Endothelial cell of umbilical vein (primary cell): ENCODE results near the gene CCDC81. TPM values are rescaled to one million over a fixed set of nuclear protein-coding genes. Genes with fewer than 3 reads are reported as not detected.

Experiments used
- BruUV-seq: library from RNA; stranded (reverse); fragments of 400-500 nt; replicated peaks from 2 replicates; lab custom pipeline; 2021; lab: Mats Ljungman, UMichigan
- CTCF ChIA-PET: fragments of 300-600, 350-600 bp; sonication (Branson Sonifier 250); formaldehyde crosslinking; loops from one replicate; lab custom pipeline; 2021; ENCODE audit warnings: antibody characterized with exemption, inconsistent platforms; lab: Charles Lee
- POLR2A ChIA-PET: fragments of 300-600, 350-600 bp; sonication (Branson Sonifier 250); formaldehyde crosslinking; loops from one replicate; lab custom pipeline; 2021; ENCODE audit warnings: antibody characterized with exemption, inconsistent platforms; lab: Charles Lee
- DNase-seq: peaks from one replicate; pipeline ENCODE4 v3.0.0-alpha.2; 2011; ENCODE audit warnings: low read depth, low spot score
- FAIRE-seq: peaks from 2 replicates; lab custom pipeline; 2011; peaks lifted over from hg19 to GRCh38; lab: Jason Lieb, UNC
- H2AFZ ChIP-seq: 2 replicates; pipeline ENCODE4 v1.6.0; 2012; ENCODE audit warnings: low read depth, low read length, control low read depth, inconsistent platforms
- H3K27ac ChIP-seq: 2 replicates; pipeline ENCODE4 v1.5.1; 2011; ENCODE audit warnings: low read depth, mild to moderate bottlenecking, control low read depth, low read length, moderate library complexity; ENCODE audit not compliant: insufficient read depth
- H3K27me3 ChIP-seq, 2 experiments: 2 replicates each; pipeline versions ENCODE4 v1.6.0 to v1.6.1; 2011; ENCODE audit warnings: low read length in 2 of 2, mixed read lengths in 1 of 2; ENCODE audit not compliant: control insufficient read depth in 2 of 2, insufficient read depth in 2 of 2
- H3K36me3 ChIP-seq, 2 experiments: 2 replicates in 1 of 2; 3 replicates in 1 of 2; pipeline ENCODE4 v1.5.1; 2011; ENCODE audit warnings: low read length in 2 of 2, mild to moderate bottlenecking in 1 of 2, moderate library complexity in 1 of 2; ENCODE audit not compliant: control insufficient read depth in 2 of 2, insufficient read depth in 2 of 2; ENCODE audit errors: extremely low read depth in 1 of 2
- H3K4me1 ChIP-seq: 3 replicates; pipeline ENCODE4 v1.5.1; 2011; ENCODE audit warnings: mild to moderate bottlenecking, low read length; ENCODE audit not compliant: control insufficient read depth, insufficient read depth; ENCODE audit errors: extremely low read depth
- H3K4me2 ChIP-seq: 2 replicates; pipeline ENCODE4 v1.6.1; 2011; ENCODE audit warnings: low read length, control low read depth, mixed read lengths; ENCODE audit not compliant: insufficient read depth
- H3K4me3 ChIP-seq, 3 experiments: fragments of 200-600 bp in 1 of 3; sonication (generic), shearing (Covaris generic) in 1 of 3; replicated peaks in 1 of 3; 2 replicates each; pipeline ENCODE4 v1.5.1; 2011 to 2016; ENCODE audit warnings: control low read depth in 3 of 3, low read length in 3 of 3, mild to moderate bottlenecking in 2 of 3, inconsistent platforms in 1 of 3, low read depth in 1 of 3, moderate library complexity in 1 of 3; ENCODE audit not compliant: insufficient read depth in 1 of 3
- H3K79me2 ChIP-seq: 2 replicates; pipeline ENCODE4 v1.6.0; 2012; ENCODE audit warnings: low read length, inconsistent platforms; ENCODE audit not compliant: control insufficient read depth, insufficient read depth
- H3K9ac ChIP-seq: replicated peaks from 2 replicates; pipeline ENCODE3; 2011; ENCODE audit warnings: low read length, control low read depth; ENCODE audit not compliant: insufficient read depth; ENCODE audit errors: extremely low read depth
- H3K9me1 ChIP-seq: replicated peaks from 3 replicates; pipeline ENCODE4 v1.6.0; 2011; ENCODE audit warnings: mild to moderate bottlenecking, low read length; ENCODE audit not compliant: control insufficient read depth, insufficient read depth; ENCODE audit errors: extremely low read depth
- H3K9me3 ChIP-seq: replicated peaks from 2 replicates; pipeline ENCODE4 v1.5.1; 2012; ENCODE audit warnings: low read length, inconsistent platforms; ENCODE audit not compliant: control insufficient read depth, insufficient read depth
- H4K20me1 ChIP-seq: replicated peaks from 2 replicates; pipeline ENCODE3; 2011; ENCODE audit warnings: mild to moderate bottlenecking, low read length; ENCODE audit not compliant: control insufficient read depth, insufficient read depth; ENCODE audit errors: extremely low read depth
- CTCF ChIP-seq, 2 donors: IDR thresholded peaks; 1 replicate in 1 of 2; 2 replicates in 1 of 2; pipeline ENCODE4 v1.5.1; 2011; ENCODE audit warnings: low read length in 2 of 2, mild to moderate bottlenecking in 2 of 2, moderate library complexity in 2 of 2, control low read depth in 1 of 2, inconsistent platforms in 1 of 2, low read depth in 1 of 2; ENCODE audit not compliant: insufficient read depth in 1 of 2; ENCODE audit errors: extremely low read depth in 1 of 2
- EZH2 ChIP-seq: IDR thresholded peaks from 2 replicates; pipeline ENCODE4 v1.6.1; 2012; ENCODE audit warnings: borderline replicate concordance, low read depth, mild to moderate bottlenecking, moderate library complexity, low read length, inconsistent platforms; ENCODE audit not compliant: severe bottlenecking
- FOS ChIP-seq: IDR thresholded peaks from 2 replicates; pipeline ENCODE4 v1.6.1; 2011; ENCODE audit warnings: mild to moderate bottlenecking, low read length, moderate library complexity, borderline replicate concordance; ENCODE audit not compliant: insufficient read depth
- GATA2 ChIP-seq: IDR thresholded peaks from 2 replicates; pipeline ENCODE4 v1.7.0; 2011; ENCODE audit warnings: low read depth, mild to moderate bottlenecking, moderate library complexity, mixed read lengths, low read length; ENCODE audit not compliant: insufficient read length, insufficient read depth
- JUN ChIP-seq: IDR thresholded peaks from 2 replicates; pipeline ENCODE4 v1.6.1; 2011; ENCODE audit warnings: borderline replicate concordance, low read depth; ENCODE audit not compliant: insufficient read length, insufficient read depth
- MAX ChIP-seq: IDR thresholded peaks from 2 replicates; pipeline ENCODE4 v1.6.1; 2011; ENCODE audit not compliant: insufficient read depth, insufficient read length
- MYC ChIP-seq: IDR thresholded peaks from one replicate; pipeline ENCODE4 v1.6.1; 2011; ENCODE audit warnings: mild to moderate bottlenecking, low read depth, low read length
- POLR2A ChIP-seq: IDR thresholded peaks from 2 replicates; pipeline ENCODE4 v1.6.1; 2012; ENCODE audit warnings: low read depth, mild to moderate bottlenecking, control low read depth, low read length
- POLR2AphosphoS5 ChIP-seq: IDR thresholded peaks from 2 replicates; pipeline ENCODE4 v1.6.1; 2012; ENCODE audit warnings: low read depth, mild to moderate bottlenecking, control low read depth, low read length, moderate library complexity; ENCODE audit not compliant: insufficient read depth
- dilution Hi-C: fragments of 300-500 bp; cut with MboI; formaldehyde crosslinking; loops from one replicate; pipeline ENCODE4 v1.15.0; 2019; ENCODE audit warnings: low sequenced_read_pairs; ENCODE audit not compliant: extremely low pct_ligation_motif_present
- intact Hi-C: fragments of 100-400 bp; cut with micrococcal nuclease; formaldehyde crosslinking; loops from one replicate; pipeline ENCODE4 v1.10.0; 2022
- polyA plus RNA-seq, 4 experiments: library from polyadenylated mRNA; depleted of rRNA in 3 of 4; stranded (reverse) in 3 of 4; unstranded in 1 of 4; fragments of >200 nt; gene quantifications; 2 replicates each; pipeline versions ENCODE4 v1.2.1 to v1.2.3, GENCODE V29; 2011 to 2012; ENCODE audit warnings: missing spikeins in 1 of 4
- total RNA-seq: library from RNA; stranded (reverse); gene quantifications from 2 replicates; pipeline ENCODE4 v1.2.3, GENCODE V29; 2021

The CCDC81 gene
- total and polyA plus RNA-seq, 2 donors (not counting 3 experiments of a cell fraction or from before 2014, with no cell fraction given) = 0.57 to 1.1 TPM

GRCh38 chr11:86372586-86372985 lies 2.1 kb upstream of the CCDC81 start:
- H3K4me2 ChIP-seq = no peak overlapping the region
- no peaks in the 10 kb centered on the region for H3K9me3 ChIP-seq
- dilution Hi-C loops = no loop called here
- no peaks in the 10 kb centered on the region for H4K20me1 ChIP-seq
- H3K36me3 ChIP-seq = no peaks in the 10 kb centered on the region
- TF ChIP-seq CTCF (IDR thresholded peaks at IDR 0.05; ENCODE audit: extremely low read depth in 1 of 2, insufficient read depth in 1 of 2, low read depth in 1 of 2, low read length in 2 of 2) (no peak), POLR2AphosphoS5 (no peak), MAX (no peak), JUN (no peak), POLR2A (no peak), MYC (no peak), GATA2 (no peak), EZH2 (no peak), FOS (no peak)
- BruUV-seq = no TSS peak
- no peaks in the 10 kb centered on the region for H3K9me1 ChIP-seq
- DNase-seq = no peak
- peaks cover 20% of the 10 kb centered on the region for H3K4me1 ChIP-seq
- no peak overlapping the region for H2AFZ ChIP-seq
- no peak overlapping the region for H3K4me3 ChIP-seq
- FAIRE-seq = no peak
- H3K27me3 ChIP-seq = no peaks in the 10 kb centered on the region
- CTCF ChIA-PET = interaction anchor here (1.6 to 2.8 kb wide), 3 partner anchors 12 to 47 kb away, joined by 7 to 16 read pairs (median 10); no protein-coding TSS in a partner anchor
- no peaks in the 10 kb centered on the region for H3K79me2 ChIP-seq
- H3K9ac ChIP-seq = no peak overlapping the region
- POLR2A ChIA-PET = no interaction called here
- no peak overlapping the region for H3K27ac ChIP-seq
- intact Hi-C loops = no loop called here
